WTC11 (cell line): ENCODE results near the gene ATMIN. TPM values are rescaled to one million over a fixed set of nuclear protein-coding genes. Genes with fewer than 3 reads are reported as not detected.

Source experiments
- ATAC-seq: fragments of 200-7000 bp; cut with Tn5 transposase; 2 replicates; pipeline ENCODE4 v1.10.0; 2021; ENCODE audit warnings: mild to moderate bottlenecking, moderate library complexity
- CTCF ChIA-PET: fragments of 300-600 bp; sonication (Branson Sonifier 250); formaldehyde crosslinking; loops from one replicate; lab custom pipeline; 2021; ENCODE audit warnings: antibody characterized with exemption; lab: Charles Lee
- POLR2A ChIA-PET: fragments of 350-600 bp; sonication (Branson Sonifier 250); formaldehyde crosslinking; loops from one replicate; lab custom pipeline; 2021; ENCODE audit warnings: antibody characterized with exemption; lab: Charles Lee
- DNase-seq: peaks from one replicate; pipeline ENCODE4 v3.0.0; 2021; ENCODE audit warnings: low spot score
- H3K27ac Mint-ChIP-seq: 2 replicates; pipeline ENCODE4 v1.8.0; 2021; ENCODE audit warnings: mixed read lengths
- H3K27me3 Mint-ChIP-seq: 2 replicates; pipeline ENCODE4 v1.8.0; 2021; ENCODE audit warnings: low read depth, mild to moderate bottlenecking, moderate library complexity, mixed read lengths
- H3K36me3 Mint-ChIP-seq: 2 replicates; pipeline ENCODE4 v1.8.0; 2021; ENCODE audit warnings: mixed read lengths
- H3K4me1 Mint-ChIP-seq: 2 replicates; pipeline ENCODE4 v1.8.0; 2022; ENCODE audit warnings: mixed read lengths
- H3K4me3 Mint-ChIP-seq: 2 replicates; pipeline ENCODE4 v1.8.0; 2021; ENCODE audit warnings: mild to moderate bottlenecking, moderate library complexity, mixed read lengths
- H3K9me3 Mint-ChIP-seq: 2 replicates; pipeline ENCODE4 v1.8.0; 2021; ENCODE audit warnings: mixed read lengths
- AFF4 ChIP-seq: sonication (generic); formaldehyde crosslinking; IDR thresholded peaks from 2 replicates; pipeline ENCODE4 v1.8.1; 2023; ENCODE audit warnings: mild to moderate bottlenecking, missing genetic modification reagents, borderline replicate concordance
- AR ChIP-seq: fragments of 250-450 bp; sonication (Bioruptor Pico); IDR thresholded peaks from 2 replicates; pipeline ENCODE4 v1.9.0; 2021; ENCODE audit warnings: mild to moderate bottlenecking
- ATF3 ChIP-seq: sonication (generic); formaldehyde crosslinking; conservative IDR thresholded peaks from 2 replicates; pipeline ENCODE4 v1.8.1; 2022; ENCODE audit warnings: mild to moderate bottlenecking, missing genetic modification reagents
- FOXP4 ChIP-seq: sonication (generic); formaldehyde crosslinking; IDR thresholded peaks from 2 replicates; pipeline ENCODE4 v1.8.0; 2022; ENCODE audit warnings: mild to moderate bottlenecking, missing genetic modification reagents
- HMGXB4 ChIP-seq: sonication (generic); formaldehyde crosslinking; IDR thresholded peaks from 2 replicates; pipeline ENCODE4 v1.8.1; 2023; ENCODE audit warnings: mild to moderate bottlenecking, moderate library complexity, missing genetic modification reagents
- KAT7 ChIP-seq: sonication (generic); formaldehyde crosslinking; IDR thresholded peaks from 2 replicates; pipeline ENCODE4 v1.8.1; 2023; ENCODE audit warnings: missing genetic modification reagents, mild to moderate bottlenecking, borderline replicate concordance
- MLX ChIP-seq: sonication (generic); formaldehyde crosslinking; IDR thresholded peaks from 2 replicates; pipeline ENCODE4 v1.8.1; 2023; ENCODE audit warnings: mild to moderate bottlenecking, missing genetic modification reagents, moderate library complexity
- MYBL2 ChIP-seq: sonication (generic); formaldehyde crosslinking; IDR thresholded peaks from 2 replicates; pipeline ENCODE4 v1.8.1; 2023; ENCODE audit warnings: mild to moderate bottlenecking, moderate library complexity, missing genetic modification reagents
- NFE2L1 ChIP-seq: sonication (generic); formaldehyde crosslinking; IDR thresholded peaks from 2 replicates; pipeline ENCODE4 v1.8.1; 2023; ENCODE audit warnings: missing genetic modification reagents
- PRDM15 ChIP-seq: sonication (generic); formaldehyde crosslinking; IDR thresholded peaks from 2 replicates; pipeline ENCODE4 v1.8.0; 2022; ENCODE audit warnings: missing genetic modification reagents
- PREB ChIP-seq: sonication (generic); formaldehyde crosslinking; IDR thresholded peaks from 2 replicates; pipeline ENCODE4 v1.8.1; 2022; ENCODE audit warnings: mild to moderate bottlenecking, missing genetic modification reagents, moderate library complexity, borderline replicate concordance
- RELA ChIP-seq: sonication (generic); formaldehyde crosslinking; IDR thresholded peaks from 2 replicates; pipeline ENCODE4 v1.8.1; 2022; ENCODE audit warnings: missing genetic modification reagents, mild to moderate bottlenecking, borderline replicate concordance
- total RNA-seq: library from RNA; stranded (reverse); gene quantifications from 3 replicates; pipeline ENCODE4 v1.2.3, GENCODE V29; 2021

The ATMIN gene
- total RNA-seq, 1 experiment from 2014 or later, result 43.1 TPM

- TF ChIP-seq AFF4 (CRISPR knock-in tag), result no peak
- no peak for TF ChIP-seq NFE2L1 (CRISPR knock-in tag)
- TF ChIP-seq AR, result no peak
Observed at GRCh38 chr16:81005610-81006161, 30.0 kb upstream of the ATMIN start (continued).

GRCh38 chr16:81006211-81006812, 29.3 kb upstream of the ATMIN start:
- peak overlapping the region; percentile 99 for H3K4me3 Mint-ChIP-seq
- POLR2A ChIA-PET, result interaction anchor here (0.9 to 1.4 kb wide), 6 partner anchors 17 to 207 kb away, joined by 3 to 4 read pairs (median 3); partner anchors contain the start of gene ATMIN
- DNase-seq, result peak; percentile 40
- TF ChIP-seq KAT7 (CRISPR knock-in tag), result 0 out of 2 replicates have a peak, but pooled peaks have one; percentile 75
- no peak for TF ChIP-seq ATF3
- TF ChIP-seq MYBL2 (CRISPR knock-in tag), result 0 out of 2 replicates have a peak, but pooled peaks have one; percentile 19
- TF ChIP-seq AR, result no peak
- TF ChIP-seq RELA, result 0 out of 2 replicates have a peak, but pooled peaks have one; percentile 32
- 0 out of 2 replicates have a peak, but pooled peaks have one; percentile 43 for TF ChIP-seq HMGXB4 (CRISPR knock-in tag)
- TF ChIP-seq PREB (CRISPR knock-in tag), result peak; percentile 21; the same call in 1 of the 2 replicates
- TF ChIP-seq MLX, result 0 out of 2 replicates have a peak, but pooled peaks have one; percentile 21
- TF ChIP-seq PRDM15, result peak; percentile 66
- no peak for TF ChIP-seq FOXP4 (CRISPR knock-in tag)

More at GRCh38 chr16:81006211-81006812, 29.3 kb upstream of the ATMIN start:
- ATAC-seq, result peak; percentile 5
- H3K9me3 Mint-ChIP-seq, result no peaks in the 10 kb centered on the region
- peaks cover 22% of the 10 kb centered on the region for H3K4me1 Mint-ChIP-seq
- no peaks in the 10 kb centered on the region for H3K27me3 Mint-ChIP-seq
- CTCF ChIA-PET, result interaction anchor here (1.1 to 2.6 kb wide), 2 partner anchors 27 to 29 kb away, joined by 4 to 23 read pairs; partner anchors contain the start of gene ATMIN
- peaks cover 4% of the 10 kb centered on the region for H3K36me3 Mint-ChIP-seq
- H3K27ac Mint-ChIP-seq, result peak overlapping the region; percentile 92
